T follicular helper cell (primary cell): ENCODE results near the gene CALHM5.

Experiments used
- DNase-seq: peaks from one replicate; pipeline ENCODE4 v3.0.0-alpha.2; 2020; ENCODE audit warnings: low read depth

The CALHM5 gene

DNA sequence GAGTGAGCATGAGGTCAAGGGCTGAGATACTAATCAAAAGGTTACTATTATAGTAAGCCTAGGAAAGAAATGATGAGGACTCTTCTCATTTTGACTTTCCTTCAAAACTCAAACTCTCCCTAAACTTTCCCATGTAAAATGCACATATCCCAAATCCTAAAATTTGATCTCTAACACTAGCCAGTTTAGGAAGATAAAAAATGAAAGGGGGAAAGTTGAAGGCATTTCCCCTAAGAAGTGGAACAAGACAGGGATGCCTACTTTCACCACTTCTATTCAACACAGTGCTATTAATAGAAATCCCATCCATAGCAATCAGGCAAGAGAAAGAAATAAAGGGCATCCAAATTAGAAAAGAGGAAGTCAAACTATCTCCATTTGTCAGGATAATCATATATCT, 2.9 kb upstream of the CALHM5 start:
- DNase-seq, result no peak

DNA sequence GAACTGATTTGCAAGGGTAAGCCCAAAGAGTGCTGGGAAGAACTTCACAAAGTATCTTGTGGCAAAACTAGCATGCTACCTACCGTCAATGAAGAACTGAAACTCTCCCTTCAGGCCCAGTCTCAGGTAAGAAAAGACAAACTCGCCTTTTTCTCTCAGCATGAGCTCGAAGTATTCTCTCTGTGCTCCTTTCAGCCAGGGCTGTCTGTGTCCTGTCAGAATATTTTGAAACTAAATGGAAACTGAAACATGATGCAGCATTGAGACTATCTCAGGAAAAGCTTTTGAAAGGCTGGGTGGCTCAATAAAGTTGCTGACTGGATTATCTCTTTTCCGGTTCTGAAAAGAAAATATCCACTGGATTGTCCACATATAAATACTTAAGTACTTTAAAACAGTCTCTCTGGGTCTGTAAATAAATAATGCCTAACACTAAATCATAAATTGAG, 696 bp downstream of the CALHM5 start:
- DNase-seq, result no peak

DNA sequence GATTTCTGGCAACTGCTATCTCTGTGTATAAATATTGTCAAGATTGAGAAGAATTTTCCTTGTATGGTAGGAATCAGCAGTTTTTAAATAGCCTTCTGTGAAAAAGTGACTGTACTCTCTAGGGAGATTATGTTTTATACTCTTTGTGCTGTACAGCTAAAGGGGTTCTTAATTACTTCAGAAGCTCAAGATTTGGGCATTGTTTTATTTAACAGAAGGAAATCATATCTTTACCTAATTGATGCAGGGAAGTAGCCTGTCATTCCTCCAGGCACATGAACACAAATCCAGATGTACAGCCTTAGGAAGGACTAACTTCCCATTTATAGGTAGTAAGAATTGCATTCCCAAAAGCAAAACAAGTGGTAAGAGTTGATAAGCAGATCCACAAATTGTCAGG, 1.3 kb downstream of the CALHM5 start:
- DNase-seq, result no peak

DNA sequence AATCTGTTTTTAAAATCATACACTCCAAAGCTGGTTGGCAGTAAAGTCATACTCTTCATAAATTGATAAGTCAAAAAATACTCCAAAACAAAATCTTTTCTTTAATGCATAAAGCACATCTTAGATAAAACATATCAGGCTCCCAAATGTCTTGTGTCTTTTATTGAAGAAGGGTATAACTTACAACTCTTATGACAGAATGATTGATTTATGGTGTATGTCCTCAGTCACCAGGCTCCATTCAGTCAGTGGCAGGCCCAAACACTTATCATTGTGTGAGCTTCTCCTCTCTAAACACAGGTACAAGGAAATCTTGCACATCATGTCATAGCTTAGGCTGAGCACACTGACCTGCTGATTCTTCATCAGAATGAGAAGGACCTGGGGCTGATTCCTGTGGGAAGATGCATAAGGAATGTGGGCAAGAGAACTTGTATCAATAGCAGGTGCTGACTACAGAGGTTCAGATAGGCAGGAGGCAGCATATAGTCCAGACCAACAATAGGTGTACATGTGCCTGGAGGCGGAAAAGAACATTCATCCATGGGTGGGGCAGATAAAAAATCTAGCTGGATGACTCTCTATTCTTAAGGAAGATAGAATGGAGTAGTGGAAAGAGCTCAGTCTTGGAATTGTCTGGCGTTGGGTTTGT, 1.9 kb downstream of the CALHM5 start:
- no peak for DNase-seq

DNA sequence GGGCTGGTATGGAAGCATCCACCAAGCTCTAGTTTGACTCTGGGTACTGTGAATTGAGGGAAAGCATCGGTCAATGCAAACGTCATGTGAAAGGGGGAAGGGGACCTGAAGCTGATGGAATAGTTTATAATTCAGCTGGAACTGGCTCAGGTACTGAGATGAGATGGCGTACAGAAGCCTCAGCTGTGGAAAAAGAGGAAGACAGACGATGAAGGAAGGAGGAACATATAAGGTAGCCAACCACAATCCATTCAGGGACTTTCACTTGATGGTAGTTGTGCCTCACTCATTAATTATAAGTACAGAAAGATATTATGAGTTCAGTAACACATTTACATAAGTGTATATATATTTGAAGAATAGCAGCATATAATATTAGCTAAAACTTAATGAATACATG, 2.7 kb downstream of the CALHM5 start:
- DNase-seq, result no peak

DNA sequence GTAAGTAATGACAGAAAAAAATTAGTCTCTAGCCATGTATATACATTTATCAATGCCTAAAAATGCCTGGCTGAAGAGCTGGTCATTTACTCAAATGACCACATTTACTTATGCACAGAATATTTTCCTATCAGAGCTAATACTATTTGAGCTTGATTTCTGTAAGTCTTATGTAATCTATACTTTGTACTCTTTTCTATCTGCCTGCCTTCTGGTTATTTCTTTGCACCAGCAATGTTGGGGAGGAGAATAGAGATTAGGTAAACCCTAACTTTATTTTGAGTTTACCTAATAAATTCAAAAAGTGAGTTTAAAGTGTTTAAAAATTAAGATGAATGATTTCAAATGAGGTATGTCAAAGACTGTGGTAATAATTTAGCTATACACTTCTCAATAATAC, 3.7 kb downstream of the CALHM5 start:
- DNase-seq, result no peak

DNA sequence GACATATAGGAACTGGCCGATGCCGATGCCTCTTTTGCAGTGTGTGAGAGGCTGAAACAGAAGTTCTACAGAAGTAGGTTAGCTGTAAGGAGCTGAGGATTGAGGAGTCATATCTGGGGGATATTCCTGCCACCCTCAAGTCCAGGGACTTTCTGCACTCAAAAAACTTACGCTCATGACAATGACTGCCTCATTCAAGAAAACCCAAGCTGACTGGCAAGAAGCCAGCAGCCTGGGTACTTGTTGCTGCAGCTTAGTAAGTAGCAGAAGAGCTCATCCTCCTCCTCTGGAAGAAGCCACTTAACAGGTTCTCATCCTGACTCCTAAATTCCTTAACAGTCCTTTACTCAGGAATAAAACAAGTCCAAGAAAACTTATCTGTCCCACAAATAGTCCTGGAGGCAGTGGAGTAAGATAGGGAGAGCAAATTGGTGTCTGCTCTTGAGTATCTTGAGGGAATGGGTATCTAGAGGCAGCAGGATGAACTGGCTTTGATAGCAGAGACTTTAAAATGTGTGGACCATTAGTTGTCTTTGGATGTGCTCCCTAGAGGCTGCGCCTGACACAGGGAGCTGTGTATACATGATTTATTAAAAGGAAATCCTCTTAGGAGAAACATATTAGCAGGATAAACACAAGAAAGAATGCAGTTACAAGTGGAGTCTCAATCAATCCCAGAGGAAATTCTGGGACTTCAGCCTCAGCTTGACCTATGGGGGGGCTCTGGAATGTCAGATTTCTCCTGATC, 7.4 kb downstream of the CALHM5 start:
- DNase-seq, result no peak

DNA sequence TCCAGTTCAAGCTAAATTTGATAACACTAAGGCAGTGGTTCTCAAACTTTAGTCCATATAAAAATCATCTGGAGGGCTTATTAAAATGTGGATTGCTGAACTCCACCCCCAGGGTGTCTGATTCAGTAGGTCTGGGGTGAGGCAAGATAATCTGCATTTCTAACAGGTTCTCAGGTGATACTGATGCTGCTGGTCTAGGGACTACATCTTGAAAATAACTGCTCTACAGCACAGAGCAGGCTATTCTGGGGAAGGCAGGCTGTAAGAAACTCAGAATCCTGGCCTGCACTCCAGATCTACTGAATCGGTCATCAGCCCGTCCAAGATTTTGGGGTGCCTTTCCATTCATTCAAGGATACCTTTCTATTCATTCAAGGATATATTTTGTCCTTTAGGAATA, 11.5 kb downstream of the CALHM5 start:
- no peak for DNase-seq

DNA sequence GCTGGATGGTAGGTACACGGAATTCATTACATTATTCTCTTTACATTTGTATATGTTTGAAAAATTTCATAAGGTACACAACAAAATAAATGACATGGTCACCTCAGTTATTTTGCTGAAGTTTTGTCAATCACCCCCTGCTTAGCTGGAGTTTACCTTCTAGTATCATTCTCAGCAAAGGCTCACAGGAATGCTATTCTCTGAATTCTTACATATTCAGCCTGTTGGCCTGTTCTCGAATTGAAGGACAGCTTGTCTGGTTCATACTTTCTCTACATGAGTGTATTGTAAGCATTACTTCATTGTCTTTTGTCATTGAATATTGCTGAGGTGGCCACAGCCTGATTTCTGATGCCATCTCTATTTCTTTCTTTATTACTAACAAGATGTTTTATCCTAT, 12.8 kb downstream of the CALHM5 start:
- DNase-seq, result no peak

DNA sequence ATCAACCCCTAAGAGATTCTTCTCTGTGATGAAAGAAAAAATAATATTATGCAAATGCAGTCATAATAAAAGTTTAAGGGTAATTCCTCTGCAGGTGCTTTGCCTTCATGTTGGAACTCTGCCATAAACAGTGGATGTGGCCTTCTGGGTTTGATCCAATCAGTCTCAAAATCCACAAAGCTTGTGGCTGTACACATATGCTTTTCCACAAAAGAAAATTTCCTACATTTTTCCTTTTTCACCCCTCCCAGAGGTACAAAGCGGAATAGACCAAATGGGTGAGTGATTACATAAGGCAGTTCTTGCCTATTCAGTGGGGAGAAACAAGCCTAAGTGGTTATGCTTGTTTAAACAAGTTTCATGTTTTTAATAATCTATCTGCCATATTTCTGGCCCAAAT, 16.7 kb downstream of the CALHM5 start:
- DNase-seq, result no peak

DNA sequence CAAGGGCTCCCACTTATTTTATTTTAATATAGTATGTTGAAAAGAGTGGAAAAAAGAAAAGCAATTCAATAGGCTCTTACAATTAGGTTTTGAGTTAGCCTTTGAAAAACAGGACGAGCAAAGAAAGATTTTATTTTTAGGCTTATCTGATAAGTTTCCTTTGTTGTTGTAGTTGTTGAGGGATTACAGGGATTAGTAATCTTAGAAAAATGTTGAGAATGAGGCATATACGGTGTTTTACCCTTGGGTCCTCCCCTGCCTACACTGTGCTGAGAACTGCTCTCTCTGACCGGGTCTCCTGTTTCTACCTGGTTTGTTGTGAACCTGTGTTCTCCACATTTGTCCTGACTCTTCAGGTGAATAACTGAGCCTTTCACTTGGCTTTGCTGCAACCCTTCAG, 17.3 kb downstream of the CALHM5 start:
- DNase-seq, result no peak

DNA sequence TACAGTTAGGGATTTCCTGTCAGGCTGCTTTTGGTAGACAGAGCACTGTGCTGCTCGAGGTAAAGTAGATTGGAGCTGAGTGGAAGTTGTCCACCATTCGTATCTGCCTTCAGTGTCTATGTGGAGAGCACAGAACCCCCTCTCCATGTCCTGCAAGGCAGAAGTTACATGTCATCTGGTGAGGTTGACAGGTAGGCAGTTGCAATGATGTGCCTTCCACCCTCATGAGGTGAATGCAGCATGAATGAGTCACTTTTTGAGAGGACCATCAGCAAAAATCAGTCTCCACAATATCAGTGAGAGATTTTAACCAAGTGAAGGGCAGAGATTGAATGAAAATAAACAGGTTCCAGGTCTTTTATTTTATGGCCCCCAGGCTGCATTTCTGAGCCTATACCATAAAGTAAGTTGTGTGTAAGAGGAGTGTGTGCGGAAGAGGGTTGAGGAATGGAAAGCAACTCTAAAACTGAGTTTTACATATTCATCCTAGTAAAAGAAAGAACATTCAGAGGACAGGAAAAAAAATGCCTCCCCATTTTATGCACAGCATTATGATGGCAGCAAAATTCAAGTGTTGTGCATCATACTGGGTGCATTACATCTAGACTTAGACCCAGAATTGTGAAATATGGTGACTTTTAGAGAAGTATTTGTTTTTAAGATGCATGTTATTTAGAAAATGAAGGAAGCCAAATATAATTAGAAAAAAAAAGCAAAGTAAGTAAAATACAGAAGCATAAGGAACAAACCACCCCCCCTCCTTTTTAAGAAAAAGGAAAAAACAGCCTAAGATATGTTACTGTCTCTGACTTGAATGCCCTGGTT, 18.2 kb downstream of the CALHM5 start:
- DNase-seq, result no peak

DNA sequence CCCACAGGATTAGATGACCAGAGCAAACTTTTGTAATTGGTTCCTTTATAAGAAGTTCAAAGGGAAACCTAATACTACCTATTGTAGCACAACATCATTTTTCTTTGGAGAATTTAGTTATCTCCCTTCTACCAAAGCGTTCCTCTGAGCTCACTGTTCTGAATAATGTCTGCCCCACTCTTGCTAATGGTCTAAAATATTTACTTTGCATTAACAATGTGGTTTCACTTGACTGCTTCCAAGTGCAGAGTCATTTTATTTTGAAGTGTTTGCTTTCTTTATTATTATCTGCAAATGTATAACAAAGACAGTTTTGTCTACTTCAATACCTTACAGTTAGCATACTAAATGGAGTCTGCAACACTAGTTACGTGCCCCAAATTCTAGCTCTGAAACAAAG, 19.0 kb downstream of the CALHM5 start:
- no peak for DNase-seq

DNA sequence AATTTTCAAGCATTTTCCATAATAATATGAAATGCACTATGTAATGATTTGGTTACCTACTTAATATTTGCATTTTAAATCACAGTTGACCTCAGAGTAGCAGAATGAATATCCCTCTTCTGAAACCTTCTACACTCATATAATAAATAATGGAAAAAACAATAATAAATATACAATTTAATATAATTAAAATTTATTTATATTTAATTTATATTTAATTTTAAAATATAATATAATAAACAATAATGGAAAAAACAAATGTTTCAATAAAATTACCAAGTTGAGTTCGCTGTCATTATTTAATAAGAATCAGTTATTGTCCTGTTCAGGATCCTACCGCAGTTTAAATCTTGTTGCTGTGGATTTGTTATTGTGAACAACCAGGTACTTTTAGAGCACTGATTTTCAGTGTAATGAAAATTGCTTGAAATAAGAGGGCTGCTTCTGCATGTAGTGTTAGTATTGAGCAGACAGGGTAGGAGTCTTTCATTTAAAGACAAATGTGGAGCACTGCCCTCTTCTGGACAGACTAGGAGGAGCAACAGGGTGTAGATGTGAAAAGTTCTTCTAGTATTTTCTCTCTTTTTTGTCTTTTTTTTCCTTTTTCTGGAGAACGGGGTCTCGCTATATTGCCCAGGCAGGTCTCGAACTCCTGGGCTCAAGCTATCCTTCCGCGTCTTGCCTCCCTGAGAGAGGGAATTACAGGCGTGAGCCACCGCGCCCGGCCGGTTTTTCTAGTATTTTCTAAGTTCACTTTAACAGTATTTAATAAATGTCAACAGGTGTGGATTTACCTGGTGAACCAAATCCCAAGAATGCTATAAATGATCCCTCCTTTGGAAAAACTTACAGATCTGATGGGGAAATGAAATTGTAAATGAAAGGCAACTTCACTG, 20.5 kb downstream of the CALHM5 start:
- peak; percentile 50 for DNase-seq

DNA sequence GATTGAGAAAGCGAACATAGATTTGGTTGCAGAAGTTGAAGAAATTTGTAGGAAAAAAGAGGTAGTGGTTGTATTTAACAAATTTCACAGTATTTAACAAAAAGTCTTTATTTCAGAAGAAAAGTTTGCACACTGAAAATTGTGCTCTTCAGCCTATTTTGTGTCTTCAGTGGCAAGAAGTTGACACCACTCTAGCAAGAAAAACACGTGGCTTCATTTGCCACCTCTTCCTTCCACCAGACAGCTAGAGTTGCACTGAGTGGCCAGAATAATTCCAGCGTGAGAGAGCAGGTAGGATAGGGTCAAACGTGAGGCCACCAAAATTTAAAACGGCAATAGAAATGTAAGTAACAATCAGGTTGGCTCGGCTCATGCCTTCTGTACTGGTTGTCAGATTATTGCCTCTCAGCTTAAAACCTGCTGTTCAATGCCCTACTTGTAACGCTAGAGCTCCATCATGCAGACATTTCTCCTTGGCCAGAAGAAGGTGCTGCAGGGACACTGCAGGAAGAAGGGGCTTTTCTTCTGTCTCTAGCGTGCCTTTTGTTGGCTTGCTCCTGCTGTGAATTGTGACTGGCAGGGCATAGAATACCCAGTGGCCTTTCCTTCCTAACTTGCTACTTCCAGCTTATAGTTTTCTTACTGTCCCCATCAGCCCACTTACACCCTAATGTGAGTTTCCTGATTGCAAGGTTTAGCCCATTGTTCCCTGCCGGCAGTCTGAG, 22.0 kb downstream of the CALHM5 start:
- no peak for DNase-seq

DNA sequence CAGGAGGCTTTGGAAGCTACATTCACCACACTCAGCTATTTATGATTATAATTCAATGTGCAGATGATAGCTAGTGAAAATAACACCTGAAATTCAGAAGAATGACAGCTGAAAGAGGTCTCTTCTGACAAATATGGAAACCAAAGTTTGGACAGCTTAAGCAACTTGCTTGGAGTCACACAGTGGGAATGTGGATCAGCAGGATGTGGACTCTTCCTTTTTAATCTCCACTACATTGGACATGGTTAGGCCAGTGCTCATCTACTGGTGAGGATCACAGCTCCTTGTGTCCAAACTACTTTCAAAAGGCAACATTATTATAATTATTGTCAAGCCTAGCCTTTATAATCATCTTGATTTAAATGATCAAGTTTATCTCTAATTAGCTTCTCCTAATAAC, 23.7 kb downstream of the CALHM5 start:
- DNase-seq, result no peak

DNA sequence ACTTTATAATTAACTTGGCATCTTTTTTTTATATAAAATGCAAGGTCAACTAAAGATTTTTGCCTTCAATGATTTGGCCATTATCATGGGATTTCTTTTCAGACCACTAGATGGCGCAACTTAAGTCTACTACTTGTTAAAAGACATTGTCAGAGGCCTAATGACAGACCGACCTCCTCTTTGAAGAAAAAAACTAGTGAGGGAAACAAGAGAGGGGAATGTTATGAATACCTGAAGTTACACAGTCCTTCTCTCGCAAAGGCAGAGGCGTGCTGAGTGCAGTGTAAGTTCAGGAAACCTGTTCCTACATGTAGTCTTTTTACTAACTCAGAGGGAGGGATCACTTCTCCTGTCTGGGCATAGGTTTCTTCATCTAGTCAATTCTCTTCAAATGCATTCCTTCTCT, 24.8 kb downstream of the CALHM5 start:
- no peak for DNase-seq

DNA sequence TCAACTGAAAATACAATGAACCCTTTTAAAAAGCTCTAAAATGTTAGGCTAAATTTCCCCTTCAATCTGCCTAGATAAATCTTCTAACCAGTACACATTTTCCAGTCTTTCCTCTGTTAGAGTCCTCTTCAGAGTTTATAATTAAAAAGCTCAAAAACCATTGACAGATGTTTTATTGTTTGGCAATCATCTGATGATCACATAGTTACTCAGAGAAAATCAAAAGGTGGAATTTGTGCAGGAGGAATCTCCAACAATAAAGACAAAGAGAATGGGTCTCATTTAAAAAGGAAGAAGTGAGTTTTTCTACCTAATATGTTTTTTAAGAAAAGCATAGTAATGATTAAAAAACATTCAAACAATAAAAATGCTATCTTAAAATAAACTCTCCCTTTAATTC, 31.0 kb downstream of the CALHM5 start:
- no peak for DNase-seq

DNA sequence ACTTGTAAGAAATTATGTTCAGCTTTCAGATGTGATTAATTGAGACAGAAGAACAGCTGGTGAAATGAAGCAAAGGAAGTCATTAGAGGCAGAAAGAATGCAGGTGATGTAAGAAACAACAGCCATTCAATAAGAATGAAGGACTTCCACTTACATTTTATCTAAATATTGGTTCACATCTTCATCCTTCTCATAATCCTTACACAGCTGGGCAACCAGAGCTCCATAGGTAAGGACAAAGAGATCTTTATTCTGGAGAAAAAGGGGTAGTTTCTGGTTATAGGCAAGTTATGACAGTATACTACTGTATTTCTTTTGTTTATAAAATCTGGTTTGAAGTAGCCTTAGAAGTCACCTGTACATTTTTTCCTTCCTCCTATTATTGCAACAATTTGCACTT, 31.7 kb downstream of the CALHM5 start:
- DNase-seq, result no peak

DNA sequence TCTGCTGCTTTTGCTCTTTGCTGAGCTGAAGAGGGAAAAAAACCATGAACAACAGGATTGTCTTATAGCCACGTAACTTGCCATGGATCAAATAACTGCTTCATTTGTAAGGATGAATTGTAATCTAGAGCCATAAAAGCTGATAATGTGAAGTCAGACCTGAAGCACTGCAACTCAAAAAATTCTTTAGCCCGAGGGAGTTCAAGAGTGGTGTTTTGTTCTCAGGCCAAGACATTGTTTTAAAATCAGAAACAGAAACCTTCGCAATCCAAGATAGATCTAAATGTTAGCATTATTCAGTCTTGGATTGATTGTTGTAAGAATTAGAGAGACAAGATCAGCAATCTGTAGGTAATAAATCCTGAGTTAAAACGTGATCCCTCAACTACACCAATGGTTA, 34.2 kb downstream of the CALHM5 start, which contains the start of gene TRAPPC3L:
TSS of gene TRAPPC3L (minus strand) at position 34 of the 400 bp plus-strand sequence. CDS start 170 bp downstream, outside the sequence.
- no peak for DNase-seq

DNA sequence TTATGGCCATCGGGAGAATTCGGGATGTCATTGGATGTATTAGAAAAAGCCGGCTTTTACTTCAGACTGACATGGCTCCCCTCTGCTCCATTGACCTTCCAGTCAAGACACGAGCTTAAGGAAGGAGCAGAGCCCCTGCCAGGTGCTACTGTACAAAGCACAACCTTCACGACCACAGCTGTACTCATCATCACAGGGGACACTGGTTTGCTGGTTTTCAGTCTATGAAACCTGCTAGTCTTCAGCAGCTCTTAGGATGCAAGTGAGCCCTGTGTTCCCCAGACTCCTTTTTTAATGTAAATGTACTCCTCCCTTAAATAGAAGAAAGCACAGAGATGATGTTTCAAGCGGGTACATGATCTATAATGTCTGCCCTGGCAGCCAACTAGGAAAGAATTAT, 35.9 kb downstream of the CALHM5 start:
- no peak for DNase-seq
